ENCODE results near the gene NKTR. TPM values are rescaled to one million over a fixed set of nuclear protein-coding genes. Genes with fewer than 3 reads are reported as not detected.

The NKTR gene
- total and polyA plus RNA-seq, 2 of the 13 experiments (the other 11 are each of a cell fraction or from before 2014, with no cell fraction given), result 41.3 to 59.6 TPM

DNA sequence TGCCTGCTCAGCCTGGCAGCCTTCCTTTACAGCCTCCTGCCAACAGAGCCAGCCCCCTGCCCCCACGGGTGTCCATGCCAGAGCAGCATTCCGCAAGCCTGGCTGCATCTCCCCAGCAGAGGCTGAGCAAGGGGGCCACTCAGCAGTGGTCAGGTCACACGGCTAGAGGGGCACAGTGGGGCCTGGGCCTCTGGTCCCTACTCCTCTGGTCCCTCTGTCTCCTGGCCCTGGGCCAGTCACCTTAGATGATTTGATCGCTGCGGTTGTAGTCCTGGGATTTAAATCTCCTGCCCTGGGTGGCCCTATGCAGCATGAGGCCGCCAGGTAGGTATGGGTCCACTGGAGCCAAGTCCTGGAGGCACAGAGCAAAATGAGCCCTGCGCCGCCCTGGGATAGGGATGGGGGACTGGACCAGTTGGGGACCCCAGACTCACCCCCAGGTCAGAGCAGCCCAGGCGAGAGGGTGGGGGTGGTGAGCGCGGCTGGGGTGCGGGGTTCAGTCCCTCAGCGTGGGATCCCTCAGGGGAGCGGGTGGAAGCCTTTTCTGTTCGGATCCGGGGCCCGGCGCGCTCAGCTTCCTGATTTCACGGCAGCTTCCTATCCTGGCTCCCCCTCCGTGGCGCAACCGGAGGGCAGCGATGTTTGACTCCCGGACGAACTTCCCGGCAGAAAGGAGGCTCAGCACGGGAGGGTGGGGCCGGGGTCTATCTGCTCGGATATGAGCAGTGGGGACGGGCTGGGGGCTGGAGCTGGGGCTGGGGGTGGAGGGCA, 53.3 kb downstream of the NKTR start, which contains the start of gene ZBTB47 (continued):
- TF ChIP-seq, protein P1, sequence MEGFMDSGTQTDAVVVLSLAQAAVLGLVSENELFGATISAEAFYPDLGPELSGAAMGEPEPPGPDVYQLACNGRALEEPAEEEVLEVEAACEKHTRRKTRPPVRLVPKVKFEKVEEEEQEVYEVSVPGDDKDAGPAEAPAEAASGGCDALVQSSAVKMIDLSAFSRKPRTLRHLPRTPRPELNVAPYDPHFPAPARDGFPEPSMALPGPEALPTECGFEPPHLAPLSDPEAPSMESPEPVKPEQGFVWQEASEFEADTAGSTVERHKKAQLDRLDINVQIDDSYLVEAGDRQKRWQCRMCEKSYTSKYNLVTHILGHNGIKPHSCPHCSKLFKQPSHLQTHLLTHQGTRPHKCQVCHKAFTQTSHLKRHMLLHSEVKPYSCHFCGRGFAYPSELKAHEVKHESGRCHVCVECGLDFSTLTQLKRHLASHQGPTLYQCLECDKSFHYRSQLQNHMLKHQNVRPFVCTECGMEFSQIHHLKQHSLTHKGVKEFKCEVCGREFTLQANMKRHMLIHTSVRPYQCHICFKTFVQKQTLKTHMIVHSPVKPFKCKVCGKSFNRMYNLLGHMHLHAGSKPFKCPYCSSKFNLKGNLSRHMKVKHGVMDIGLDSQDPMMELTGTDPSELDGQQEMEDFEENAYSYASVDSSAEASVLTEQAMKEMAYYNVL (CRISPR knock-in tag; IDR thresholded peaks at IDR 0.05; ENCODE audit: borderline replicate concordance), result 0 out of 2 replicates have a peak, but pooled peaks have one; percentile 27

DNA sequence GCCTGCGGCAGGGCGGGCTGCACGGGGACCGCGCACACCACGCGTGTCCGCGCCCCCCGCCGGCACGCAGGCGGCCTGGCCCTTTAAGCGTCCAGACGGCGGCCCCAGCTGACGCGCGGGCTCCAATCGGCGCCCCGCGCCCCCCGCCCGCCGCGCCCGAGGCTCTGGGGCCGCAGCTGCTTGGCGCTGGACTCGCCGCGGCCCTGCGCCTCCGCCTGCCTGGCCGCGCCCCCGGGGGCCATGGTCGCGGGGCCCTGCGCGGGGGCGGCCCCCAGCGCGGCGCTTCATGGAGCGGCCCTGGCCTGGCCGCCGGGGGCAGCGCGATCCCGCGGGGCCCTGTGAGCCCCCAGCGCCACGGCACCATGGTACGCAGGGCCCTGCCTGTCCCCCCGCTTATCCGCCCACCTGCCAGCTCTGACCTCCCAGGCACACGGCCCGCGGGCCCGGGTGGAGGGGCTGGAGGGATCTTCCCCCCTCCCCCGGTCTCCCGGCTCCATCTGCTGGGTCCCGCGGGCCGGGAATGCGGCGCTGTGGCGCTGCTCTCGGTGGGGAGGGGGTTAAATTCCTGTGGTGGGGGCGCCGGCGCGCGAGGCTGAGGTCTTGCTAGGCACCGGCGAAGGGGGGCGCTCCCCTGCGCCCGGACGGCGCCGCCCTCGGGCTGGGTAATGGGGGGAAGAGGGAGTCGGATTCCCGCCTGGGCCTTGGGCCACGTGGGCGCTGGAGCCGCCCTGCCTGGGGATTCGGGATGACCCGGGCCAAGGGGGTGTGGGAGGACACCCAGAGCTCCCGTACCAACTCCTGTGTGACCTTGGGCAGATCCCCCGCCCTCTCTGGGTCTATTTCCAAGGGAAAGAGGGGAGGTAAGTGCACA, 54.1 kb downstream of the NKTR start:
- peaks cover 62% of the 10 kb centered on the region for H3K4me1 ChIP-seq (ENCODE audit: insufficient read depth, low read length)
- H3K9ac ChIP-seq (ENCODE audit: insufficient read depth, low read depth, low read length), result peak overlapping the region; percentile 80
- no peaks in the 10 kb centered on the region for H4K20me1 ChIP-seq (ENCODE audit: insufficient read depth, low read length)
- H3K4me3 ChIP-seq (replicated peaks in 1 of 3; ENCODE audit: insufficient read depth in 1 of 3, low read depth in 2 of 3, low read length in 3 of 3), result peak overlapping the region; percentile 71 to 89 (median 83)
- intact Hi-C loops (cut with micrococcal nuclease; ENCODE audit: unreplicated experiment) (loop anchor here (5.0 kb wide), 3 partner anchors 78 to 178 kb away; no protein-coding TSS in a partner anchor), in situ Hi-C loops (cut with HindIII; ENCODE audit: extremely low pct_ligation_motif_present, low pct_unique_long_range_greater_than_20kb) (loop anchor here (5.0 kb wide), 1 partner anchor 93 kb away; no protein-coding TSS in a partner anchor)
- peaks cover 7% of the 10 kb centered on the region for H3K79me2 ChIP-seq (ENCODE audit: insufficient read depth, low read length)
- H2AFZ ChIP-seq (ENCODE audit: low read length), result no peak overlapping the region
- H3K27ac ChIP-seq (ENCODE audit: extremely low read length, insufficient read depth, low read length), result peak overlapping the region; percentile 59
- H3K4me2 ChIP-seq (ENCODE audit: low read depth, low read length), result peak overlapping the region; percentile 90
- DNase-seq (ENCODE audit: low spot score) (peak; percentile 44), FAIRE-seq (no peak), ATAC-seq (peak; percentile 20)
- ChIA-PET CTCF (ENCODE audit: low intra/inter-chr PET ratio, low total read pairs) (no interaction called here), POLR2A (interaction anchor here (1.0 kb wide), 1 partner anchor 92 kb away, joined by 3 read pairs; no protein-coding TSS in a partner anchor)
- no peaks in the 10 kb centered on the region for H3K9me3 ChIP-seq (ENCODE audit: low read length)
- WGBS (ENCODE audit: low lambda C conversion rate), result no CpG with 5 or more reads among the region's 94 CpGs
- TSS peak; percentile 39 for BruUV-seq (replicated peaks)
- no peaks in the 10 kb centered on the region for H3K36me3 ChIP-seq (replicated peaks in 1 of 2; ENCODE audit: control insufficient read depth in 1 of 2, insufficient read depth in 2 of 2, low read length in 2 of 2)
- H3K27me3 ChIP-seq (ENCODE audit: control insufficient read depth in 1 of 2, insufficient read depth in 2 of 2, low read length in 2 of 2), result no peaks in the 10 kb centered on the region
- TF ChIP-seq REPIN1 (CRISPR knock-in tag; IDR thresholded peaks at IDR 0.05; ENCODE audit: borderline replicate concordance, low read depth) (no peak), DR1 (CRISPR knock-in tag; IDR thresholded peaks at IDR 0.05) (no peak), ZNF562 (CRISPR knock-in tag; IDR thresholded peaks at IDR 0.05; ENCODE audit: borderline replicate concordance) (no peak), HHEX (CRISPR knock-in tag; IDR thresholded peaks at IDR 0.05) (no peak), RXRA (CRISPR knock-in tag; IDR thresholded peaks at IDR 0.05) (no peak), NFKB2 (CRISPR knock-in tag; IDR thresholded peaks at IDR 0.05; ENCODE audit: borderline replicate concordance) (peak; percentile 62; the same call in 1 of the 2 replicates), ZNF225 (CRISPR knock-in tag; IDR thresholded peaks at IDR 0.05) (no peak)
- TF ChIP-seq, protein P2, sequence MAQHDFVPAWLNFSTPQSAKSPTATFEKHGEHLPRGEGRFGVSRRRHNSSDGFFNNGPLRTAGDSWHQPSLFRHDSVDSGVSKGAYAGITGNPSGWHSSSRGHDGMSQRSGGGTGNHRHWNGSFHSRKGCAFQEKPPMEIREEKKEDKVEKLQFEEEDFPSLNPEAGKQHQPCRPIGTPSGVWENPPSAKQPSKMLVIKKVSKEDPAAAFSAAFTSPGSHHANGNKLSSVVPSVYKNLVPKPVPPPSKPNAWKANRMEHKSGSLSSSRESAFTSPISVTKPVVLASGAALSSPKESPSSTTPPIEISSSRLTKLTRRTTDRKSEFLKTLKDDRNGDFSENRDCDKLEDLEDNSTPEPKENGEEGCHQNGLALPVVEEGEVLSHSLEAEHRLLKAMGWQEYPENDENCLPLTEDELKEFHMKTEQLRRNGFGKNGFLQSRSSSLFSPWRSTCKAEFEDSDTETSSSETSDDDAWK (CRISPR knock-in tag; IDR thresholded peaks at IDR 0.05), result no peak
- TF ChIP-seq, protein P3, sequence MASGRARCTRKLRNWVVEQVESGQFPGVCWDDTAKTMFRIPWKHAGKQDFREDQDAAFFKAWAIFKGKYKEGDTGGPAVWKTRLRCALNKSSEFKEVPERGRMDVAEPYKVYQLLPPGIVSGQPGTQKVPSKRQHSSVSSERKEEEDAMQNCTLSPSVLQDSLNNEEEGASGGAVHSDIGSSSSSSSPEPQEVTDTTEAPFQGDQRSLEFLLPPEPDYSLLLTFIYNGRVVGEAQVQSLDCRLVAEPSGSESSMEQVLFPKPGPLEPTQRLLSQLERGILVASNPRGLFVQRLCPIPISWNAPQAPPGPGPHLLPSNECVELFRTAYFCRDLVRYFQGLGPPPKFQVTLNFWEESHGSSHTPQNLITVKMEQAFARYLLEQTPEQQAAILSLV (CRISPR knock-in tag; IDR thresholded peaks at IDR 0.05; ENCODE audit: borderline replicate concordance), result peak; percentile 49; the same call in 1 of the 2 replicates
- TF ChIP-seq, protein P4, sequence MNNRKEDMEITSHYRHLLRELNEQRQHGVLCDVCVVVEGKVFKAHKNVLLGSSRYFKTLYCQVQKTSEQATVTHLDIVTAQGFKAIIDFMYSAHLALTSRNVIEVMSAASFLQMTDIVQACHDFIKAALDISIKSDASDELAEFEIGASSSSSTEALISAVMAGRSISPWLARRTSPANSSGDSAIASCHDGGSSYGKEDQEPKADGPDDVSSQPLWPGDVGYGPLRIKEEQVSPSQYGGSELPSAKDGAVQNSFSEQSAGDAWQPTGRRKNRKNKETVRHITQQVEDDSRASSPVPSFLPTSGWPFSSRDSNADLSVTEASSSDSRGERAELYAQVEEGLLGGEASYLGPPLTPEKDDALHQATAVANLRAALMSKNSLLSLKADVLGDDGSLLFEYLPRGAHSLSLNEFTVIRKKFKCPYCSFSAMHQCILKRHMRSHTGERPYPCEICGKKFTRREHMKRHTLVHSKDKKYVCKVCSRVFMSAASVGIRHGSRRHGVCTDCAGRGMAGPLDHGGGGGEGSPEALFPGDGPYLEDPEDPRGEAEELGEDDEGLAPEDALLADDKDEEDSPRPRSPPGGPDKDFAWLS (CRISPR knock-in tag; IDR thresholded peaks at IDR 0.05; ENCODE audit: borderline replicate concordance), result no peak
